A673 (cell line): ENCODE data around the gene UBXN2A. TPM values are rescaled to one million over a fixed set of nuclear protein-coding genes. Genes with fewer than 3 reads are reported as not detected.

Experiments used
- BruUV-seq: library from RNA; stranded (reverse); fragments of 400-500 nt; replicated peaks from 2 replicates; lab custom pipeline; 2021; lab: Mats Ljungman, UMichigan
- CTCF ChIA-PET: fragments of 300-600 bp; sonication (Branson Sonifier 250); formaldehyde crosslinking; loops from one replicate; lab custom pipeline; 2022; ENCODE audit warnings: antibody characterized with exemption; lab: Charles Lee
- POLR2A ChIA-PET: fragments of 300-600 bp; sonication (Branson Sonifier 250); formaldehyde crosslinking; loops from one replicate; lab custom pipeline; 2022; ENCODE audit warnings: antibody characterized with exemption; ENCODE audit not compliant: low non-redundant PET; lab: Charles Lee
- DNase-seq: peaks from one replicate; pipeline ENCODE4 v3.0.0-alpha.2; 2015; ENCODE audit warnings: low spot score
- H3K27ac ChIP-seq: fragments of 200-600 bp; sonication (generic); 2 replicates; pipeline ENCODE4 v1.5.1; 2016; ENCODE audit warnings: mixed run types, low read depth, mild to moderate bottlenecking, mixed read lengths, antibody characterized with exemption, low read length; ENCODE audit not compliant: poor library complexity, severe bottlenecking
- H3K27me3 ChIP-seq: fragments of 200-600 bp; sonication (generic); replicated peaks from 2 replicates; pipeline ENCODE4 v1.6.1; 2017; ENCODE audit warnings: mixed run types, low read depth, mild to moderate bottlenecking, mixed read lengths, antibody characterized with exemption, low read length; ENCODE audit not compliant: insufficient read depth, poor library complexity
- H3K36me3 ChIP-seq: fragments of 200-600 bp; sonication (generic); 2 replicates; pipeline ENCODE4 v1.6.1; 2016; ENCODE audit warnings: mixed run types, mild to moderate bottlenecking, mixed read lengths, antibody characterized with exemption, low read length; ENCODE audit not compliant: insufficient read depth, poor library complexity, severe bottlenecking
- H3K4me1 ChIP-seq: fragments of 200-600 bp; sonication (generic); 2 replicates; pipeline ENCODE4 v1.6.1; 2017; ENCODE audit warnings: mixed run types, mild to moderate bottlenecking, mixed read lengths, antibody characterized with exemption, low read length; ENCODE audit not compliant: insufficient read depth, poor library complexity, severe bottlenecking
- H3K4me3 ChIP-seq: fragments of 200-600 bp; sonication (generic); 2 replicates; pipeline ENCODE4 v1.5.1; 2016; ENCODE audit warnings: low read depth, mixed run types, mild to moderate bottlenecking, mixed read lengths, low read length; ENCODE audit not compliant: poor library complexity, severe bottlenecking
- H3K9me3 ChIP-seq: fragments of 200-600 bp; sonication (generic); 2 replicates; pipeline ENCODE4 v1.6.1; 2016; ENCODE audit warnings: mixed run types, low read depth, mild to moderate bottlenecking, mixed read lengths, antibody characterized with exemption, low read length; ENCODE audit not compliant: poor library complexity, severe bottlenecking
- EZH2 ChIP-seq: fragments of 200-600 bp; sonication (generic); IDR thresholded peaks from 2 replicates; pipeline ENCODE4 v1.6.1; 2017; ENCODE audit warnings: borderline replicate concordance, low read depth, mild to moderate bottlenecking, mixed read lengths, antibody characterized with exemption, low read length; ENCODE audit not compliant: poor library complexity, severe bottlenecking
- intact Hi-C: fragments of 100-400 bp; cut with micrococcal nuclease; formaldehyde crosslinking; loops from one replicate; pipeline ENCODE4 v1.10.0; 2022; ENCODE audit not compliant: unreplicated experiment
- total RNA-seq: library from RNA; stranded (reverse); gene quantifications from 2 replicates; pipeline ENCODE4 v1.2.3, GENCODE V29; 2021
- TF ChIP-seq, protein P1 (sequence below): fragments of 300-800, 200-600 bp; sonication (generic); conservative IDR thresholded peaks from 2 replicates; pipeline ENCODE4 v1.5.1; 2017; ENCODE audit warnings: low read depth, mild to moderate bottlenecking, antibody characterized with exemption, low read length, moderate library complexity, mixed read lengths

UBXN2A gene
- total RNA-seq, 1 experiment from 2014 or later: 18.3 TPM

GRCh38 chr2:23904692-23905091, 35.6 kb upstream of the UBXN2A start:
- peaks cover 24% of the 10 kb centered on the region for H3K4me1 ChIP-seq
- no peaks in the 10 kb centered on the region for H3K27me3 ChIP-seq
- no peaks in the 10 kb centered on the region for H3K36me3 ChIP-seq
- no peak overlapping the region for H3K4me3 ChIP-seq
- no peak overlapping the region for H3K27ac ChIP-seq
- no peaks in the 10 kb centered on the region for H3K9me3 ChIP-seq
- DNase-seq: no peak
- ChIA-PET POLR2A (interaction anchor here (0.6 kb wide), 1 partner anchor 80 kb away, joined by 9 read pairs; no protein-coding TSS in a partner anchor), CTCF (no interaction called here)
- no TSS peak for BruUV-seq
- no peak for TF ChIP-seq EZH2
- TF ChIP-seq, protein P1, sequence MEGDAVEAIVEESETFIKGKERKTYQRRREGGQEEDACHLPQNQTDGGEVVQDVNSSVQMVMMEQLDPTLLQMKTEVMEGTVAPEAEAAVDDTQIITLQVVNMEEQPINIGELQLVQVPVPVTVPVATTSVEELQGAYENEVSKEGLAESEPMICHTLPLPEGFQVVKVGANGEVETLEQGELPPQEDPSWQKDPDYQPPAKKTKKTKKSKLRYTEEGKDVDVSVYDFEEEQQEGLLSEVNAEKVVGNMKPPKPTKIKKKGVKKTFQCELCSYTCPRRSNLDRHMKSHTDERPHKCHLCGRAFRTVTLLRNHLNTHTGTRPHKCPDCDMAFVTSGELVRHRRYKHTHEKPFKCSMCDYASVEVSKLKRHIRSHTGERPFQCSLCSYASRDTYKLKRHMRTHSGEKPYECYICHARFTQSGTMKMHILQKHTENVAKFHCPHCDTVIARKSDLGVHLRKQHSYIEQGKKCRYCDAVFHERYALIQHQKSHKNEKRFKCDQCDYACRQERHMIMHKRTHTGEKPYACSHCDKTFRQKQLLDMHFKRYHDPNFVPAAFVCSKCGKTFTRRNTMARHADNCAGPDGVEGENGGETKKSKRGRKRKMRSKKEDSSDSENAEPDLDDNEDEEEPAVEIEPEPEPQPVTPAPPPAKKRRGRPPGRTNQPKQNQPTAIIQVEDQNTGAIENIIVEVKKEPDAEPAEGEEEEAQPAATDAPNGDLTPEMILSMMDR: no peak
- intact Hi-C loops: no loop called here

- CTCF ChIA-PET: no interaction called here
Measured at GRCh38 chr2:23905155-23905554, 35.1 kb upstream of the UBXN2A start.

DNA sequence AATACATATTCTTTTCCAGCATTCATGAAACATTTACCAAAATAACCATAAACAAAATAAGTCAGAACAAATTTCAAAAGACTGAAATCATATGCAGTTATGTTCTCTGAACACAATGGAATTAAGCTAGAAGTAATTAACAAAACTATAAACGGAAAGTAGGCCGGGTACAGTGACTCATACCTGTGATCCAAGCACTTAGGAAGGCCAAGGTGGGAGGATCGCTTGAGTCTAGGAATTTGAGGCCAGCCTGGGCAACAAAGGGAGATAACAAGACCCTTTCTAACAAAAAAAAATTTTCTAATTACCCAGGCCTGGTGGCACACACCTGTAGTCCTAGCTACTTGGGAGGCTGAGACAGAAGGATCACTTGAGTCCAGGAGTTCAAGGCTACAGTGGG, 28.2 kb upstream of the UBXN2A start:
- TF ChIP-seq EZH2: no peak
- TF ChIP-seq, protein P1: no peak
- no TSS peak for BruUV-seq
- no peak for DNase-seq
- ChIA-PET CTCF (interaction anchor here (0.6 to 0.7 kb wide), 2 partner anchors 15 to 83 kb away, joined by 3 read pairs; partner anchors contain the start of gene ATAD2B), POLR2A (no interaction called here)
- intact Hi-C loops: no loop called here
- peaks cover 14% of the 10 kb centered on the region for H3K4me1 ChIP-seq
- no peaks in the 10 kb centered on the region for H3K9me3 ChIP-seq
- H3K4me3 ChIP-seq: no peak overlapping the region
- H3K36me3 ChIP-seq: no peaks in the 10 kb centered on the region
- H3K27me3 ChIP-seq: no peaks in the 10 kb centered on the region
- H3K27ac ChIP-seq: no peak overlapping the region

More at GRCh38 chr2:23905155-23905554, 35.1 kb upstream of the UBXN2A start:
- Histone ChIP-seq H3K4me1 (peaks cover 24% of the 10 kb centered on the region), H3K4me3 (no peak overlapping the region), H3K9me3 (no peaks in the 10 kb centered on the region), H3K27ac (no peak overlapping the region), H3K27me3 (no peaks in the 10 kb centered on the region), H3K36me3 (no peaks in the 10 kb centered on the region)
- TF ChIP-seq EZH2: no peak
- TF ChIP-seq, protein P1: no peak
- BruUV-seq: no TSS peak
- DNase-seq: no peak
- intact Hi-C loops: no loop called here
- POLR2A ChIA-PET: interaction anchor here (0.5 to 0.6 kb wide), 2 partner anchors 80 to 239 kb away, joined by 3 to 9 read pairs; no protein-coding TSS in a partner anchor
